ENCODE data around the gene CADPS. TPM values are rescaled to one million over a fixed set of nuclear protein-coding genes. Genes with fewer than 3 reads are reported as not detected.
A peak's percentile ranks its signal among the peaks of the same experiment; 100 is the strongest.
"Not testable (repeated sequence)": the region's sequence is repeated elsewhere in the genome, so short reads cannot be mapped to it uniquely, and the experiment has no call there.

Gene CADPS
- total RNA-seq, 1 experiment from 2014 or later = not detected

GRCh38 chr3:62585861-62586260, 289.4 kb downstream of the CADPS start:
- in situ Hi-C loops (cut with HindIII; ENCODE audit: low sequenced_read_pairs) = no loop called here
- DNase-seq (ENCODE audit: low spot score) = no peak

GRCh38 chr3:62584636-62585035, 290.6 kb downstream of the CADPS start:
- in situ Hi-C loops (cut with HindIII; ENCODE audit: low sequenced_read_pairs) = no loop called here
- DNase-seq (ENCODE audit: low spot score) = no peak

- DNase-seq (ENCODE audit: low spot score) = no peak
- in situ Hi-C loops (cut with HindIII; ENCODE audit: low sequenced_read_pairs) = no loop called here
Measured at GRCh38 chr3:62582495-62583172, 292.6 kb downstream of the CADPS start.

GRCh38 chr3:62580485-62580884, 294.7 kb downstream of the CADPS start:
- in situ Hi-C loops (cut with HindIII; ENCODE audit: low sequenced_read_pairs); DNase-seq (ENCODE audit: low spot score): not testable (repeated sequence)

- in situ Hi-C loops (cut with HindIII; ENCODE audit: low sequenced_read_pairs) = no loop called here
- DNase-seq (ENCODE audit: low spot score) = no peak
Measured at GRCh38 chr3:62577153-62577552, 298.1 kb downstream of the CADPS start.

GRCh38 chr3:62574266-62574898, 300.8 kb downstream of the CADPS start:
- in situ Hi-C loops (cut with HindIII; ENCODE audit: low sequenced_read_pairs) = no loop called here
- DNase-seq (ENCODE audit: low spot score) = no peak

GRCh38 chr3:62571916-62572315, 303.3 kb downstream of the CADPS start:
- in situ Hi-C loops (cut with HindIII; ENCODE audit: low sequenced_read_pairs) = no loop called here
- no peak for DNase-seq (ENCODE audit: low spot score)

GRCh38 chr3:62570888-62571287, 304.3 kb downstream of the CADPS start:
- DNase-seq (ENCODE audit: low spot score) = no peak
- in situ Hi-C loops (cut with HindIII; ENCODE audit: low sequenced_read_pairs) = no loop called here

- in situ Hi-C loops (cut with HindIII; ENCODE audit: low sequenced_read_pairs) = no loop called here
- no peak for DNase-seq (ENCODE audit: low spot score)
Measured at GRCh38 chr3:62569609-62570008, 305.6 kb downstream of the CADPS start.

GRCh38 chr3:62567097-62568021, 307.9 kb downstream of the CADPS start:
- no peak for DNase-seq (ENCODE audit: low spot score)
- in situ Hi-C loops (cut with HindIII; ENCODE audit: low sequenced_read_pairs) = no loop called here

GRCh38 chr3:62566022-62566557, 309.1 kb downstream of the CADPS start:
- in situ Hi-C loops (cut with HindIII; ENCODE audit: low sequenced_read_pairs) = no loop called here
- no peak for DNase-seq (ENCODE audit: low spot score)

- no peak for DNase-seq (ENCODE audit: low spot score)
- in situ Hi-C loops (cut with HindIII; ENCODE audit: low sequenced_read_pairs) = no loop called here
Measured at GRCh38 chr3:62562596-62562995, 312.6 kb downstream of the CADPS start.

- in situ Hi-C loops (cut with HindIII; ENCODE audit: low sequenced_read_pairs) = no loop called here
- no peak for DNase-seq (ENCODE audit: low spot score)
Measured at GRCh38 chr3:62562017-62562416, 313.2 kb downstream of the CADPS start.

GRCh38 chr3:62559831-62560445, 315.3 kb downstream of the CADPS start:
- in situ Hi-C loops (cut with HindIII; ENCODE audit: low sequenced_read_pairs) = no loop called here

GRCh38 chr3:62558549-62559112, 316.6 kb downstream of the CADPS start:
- in situ Hi-C loops (cut with HindIII; ENCODE audit: low sequenced_read_pairs) = no loop called here
- no peak for DNase-seq (ENCODE audit: low spot score)

More at GRCh38 chr3:62559831-62560445, 315.3 kb downstream of the CADPS start:
- peak; percentile 20 for DNase-seq (ENCODE audit: low spot score)

- DNase-seq (ENCODE audit: low spot score) = no peak
- in situ Hi-C loops (cut with HindIII; ENCODE audit: low sequenced_read_pairs) = no loop called here
Measured at GRCh38 chr3:62557983-62558382, 317.2 kb downstream of the CADPS start.

- in situ Hi-C loops (cut with HindIII; ENCODE audit: low sequenced_read_pairs) = no loop called here
- DNase-seq (ENCODE audit: low spot score) = no peak
Measured at GRCh38 chr3:62557450-62557849, 317.8 kb downstream of the CADPS start.

GRCh38 chr3:62556121-62556815, 318.9 kb downstream of the CADPS start:
- in situ Hi-C loops (cut with HindIII; ENCODE audit: low sequenced_read_pairs) = no loop called here
- DNase-seq (ENCODE audit: low spot score) = no peak

Data from G401 (cell line).